ENCODE data around the gene AURKB. TPM values are rescaled to one million over a fixed set of nuclear protein-coding genes. Genes with fewer than 3 reads are reported as not detected.
"Not testable (repeated sequence)": the region's sequence is repeated elsewhere in the genome, so short reads cannot be mapped to it uniquely, and the experiment has no call there.

AURKB gene
- total and polyA plus RNA-seq, 10 of the 15 experiments (the other 5 are each of a cell fraction or from before 2014, with no cell fraction given), result 52.7 to 209 (median 128) TPM

DNA sequence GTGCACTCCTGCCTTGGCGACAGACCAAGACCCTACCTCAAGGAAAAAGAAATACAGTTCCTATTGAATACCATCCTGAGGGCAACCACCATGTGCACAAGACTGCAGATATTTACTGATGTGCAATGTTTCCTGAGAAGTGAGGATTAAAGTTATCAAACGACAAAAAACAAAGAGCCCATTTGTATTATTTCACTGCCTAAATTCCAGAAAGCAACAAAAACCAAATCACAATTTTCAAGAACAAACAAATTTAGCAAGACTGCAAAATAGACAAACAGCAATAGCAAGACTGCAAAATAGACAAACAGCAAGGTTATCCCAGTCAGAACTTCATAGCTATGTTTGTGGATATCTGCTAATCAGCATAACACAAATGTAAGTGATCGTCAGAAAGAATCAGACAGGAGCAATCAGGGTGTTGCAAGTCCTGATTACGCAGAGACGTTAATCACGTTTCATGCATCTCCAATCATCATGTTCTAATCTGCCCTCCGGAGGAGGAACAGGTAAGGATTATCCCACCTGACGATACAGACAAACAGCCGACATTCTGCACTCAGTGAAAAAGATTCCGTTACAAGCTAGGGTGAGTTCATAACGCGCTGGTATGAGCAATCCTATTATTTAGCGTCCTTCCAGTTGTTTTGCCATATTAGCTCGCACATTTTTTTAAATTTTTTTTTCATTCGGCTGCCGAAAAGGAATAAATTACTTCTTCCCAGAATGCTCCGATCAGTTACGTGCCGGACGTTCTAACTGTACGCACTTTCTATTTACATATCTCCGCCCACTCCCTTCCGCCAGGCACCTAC, 37.1 kb downstream of the AURKB start (continued):
- TF ChIP-seq, protein P1, sequence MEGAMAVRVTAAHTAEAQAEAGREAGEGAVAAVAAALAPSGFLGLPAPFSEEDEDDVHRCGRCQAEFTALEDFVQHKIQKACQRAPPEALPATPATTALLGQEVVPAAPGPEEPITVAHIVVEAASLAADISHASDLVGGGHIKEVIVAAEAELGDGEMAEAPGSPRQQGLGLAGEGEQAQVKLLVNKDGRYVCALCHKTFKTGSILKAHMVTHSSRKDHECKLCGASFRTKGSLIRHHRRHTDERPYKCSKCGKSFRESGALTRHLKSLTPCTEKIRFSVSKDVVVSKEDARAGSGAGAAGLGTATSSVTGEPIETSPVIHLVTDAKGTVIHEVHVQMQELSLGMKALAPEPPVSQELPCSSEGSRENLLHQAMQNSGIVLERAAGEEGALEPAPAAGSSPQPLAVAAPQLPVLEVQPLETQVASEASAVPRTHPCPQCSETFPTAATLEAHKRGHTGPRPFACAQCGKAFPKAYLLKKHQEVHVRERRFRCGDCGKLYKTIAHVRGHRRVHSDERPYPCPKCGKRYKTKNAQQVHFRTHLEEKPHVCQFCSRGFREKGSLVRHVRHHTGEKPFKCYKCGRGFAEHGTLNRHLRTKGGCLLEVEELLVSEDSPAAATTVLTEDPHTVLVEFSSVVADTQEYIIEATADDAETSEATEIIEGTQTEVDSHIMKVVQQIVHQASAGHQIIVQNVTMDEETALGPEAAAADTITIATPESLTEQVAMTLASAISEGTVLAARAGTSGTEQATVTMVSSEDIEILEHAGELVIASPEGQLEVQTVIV (IDR thresholded peaks at IDR 0.05; ENCODE audit: borderline replicate concordance, partially characterized antibody), result peak; percentile 34
- TF ChIP-seq RUNX3 (IDR thresholded peaks at IDR 0.05; ENCODE audit: low read length) (peak; percentile 84), CBX3 (IDR thresholded peaks at IDR 0.05; ENCODE audit: borderline replicate concordance, low read depth) (no peak), CHD2 (IDR thresholded peaks at IDR 0.05; ENCODE audit: borderline replicate concordance, low read depth, low read length) (peak; percentile 73; the same call in 1 of the 2 replicates), POLR2A (IDR thresholded peaks at IDR 0.05; ENCODE audit: low read depth, low read length) (peak; percentile 99), ASH2L (IDR thresholded peaks at IDR 0.05; ENCODE audit: borderline replicate concordance, low read depth) (no peak), SP1 (IDR thresholded peaks at IDR 0.05; ENCODE audit: low read depth, low read length) (peak; percentile 79)
- TF ChIP-seq, protein P2, sequence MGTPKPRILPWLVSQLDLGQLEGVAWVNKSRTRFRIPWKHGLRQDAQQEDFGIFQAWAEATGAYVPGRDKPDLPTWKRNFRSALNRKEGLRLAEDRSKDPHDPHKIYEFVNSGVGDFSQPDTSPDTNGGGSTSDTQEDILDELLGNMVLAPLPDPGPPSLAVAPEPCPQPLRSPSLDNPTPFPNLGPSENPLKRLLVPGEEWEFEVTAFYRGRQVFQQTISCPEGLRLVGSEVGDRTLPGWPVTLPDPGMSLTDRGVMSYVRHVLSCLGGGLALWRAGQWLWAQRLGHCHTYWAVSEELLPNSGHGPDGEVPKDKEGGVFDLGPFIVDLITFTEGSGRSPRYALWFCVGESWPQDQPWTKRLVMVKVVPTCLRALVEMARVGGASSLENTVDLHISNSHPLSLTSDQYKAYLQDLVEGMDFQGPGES (IDR thresholded peaks at IDR 0.05), result no peak

DNA sequence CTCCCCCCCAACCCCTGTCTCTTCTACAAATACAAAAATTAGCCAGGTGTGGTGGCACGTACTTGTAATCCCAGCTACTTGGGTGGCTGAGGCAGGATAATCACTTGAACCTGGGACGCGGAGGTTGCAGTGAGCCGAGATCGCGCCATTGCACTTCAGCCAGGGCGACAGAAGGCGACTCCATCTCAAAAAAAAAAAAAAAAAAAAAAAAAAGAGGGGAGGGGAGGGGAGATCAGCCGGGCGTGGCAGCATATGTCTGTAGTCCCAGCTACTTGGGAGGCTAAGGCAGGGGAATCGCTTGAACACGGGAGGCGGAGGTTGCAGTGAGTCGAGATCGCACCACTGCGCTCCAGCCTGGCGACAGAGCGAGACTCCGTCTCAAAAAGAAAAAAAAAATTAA, 40.2 kb downstream of the AURKB start:
- H2AFZ ChIP-seq (ENCODE audit: control insufficient read depth, low read depth, low read length); H3K4me3 ChIP-seq; FAIRE-seq; H3K27ac ChIP-seq (ENCODE audit: control insufficient read depth, insufficient read depth); RAD21 ChIA-PET (ENCODE audit: unreplicated experiment); H3K9me3 ChIP-seq (replicated peaks; ENCODE audit: control insufficient read depth, insufficient read depth, low read length); H3K9ac ChIP-seq (ENCODE audit: control insufficient read depth, insufficient read depth, low read length); H3K27me3 ChIP-seq (replicated peaks in 1 of 2; ENCODE audit: control insufficient read depth in 2 of 2, insufficient read depth in 2 of 2, low read length in 1 of 2); in situ Hi-C loops (cut with MboI); ATAC-seq; BruUV-seq (replicated peaks); H3K36me3 ChIP-seq (ENCODE audit: control insufficient read depth in 2 of 2, insufficient read depth in 2 of 2, low read length in 1 of 2); H3K4me1 ChIP-seq (ENCODE audit: control insufficient read depth, insufficient read depth, low read length); DNase-seq (ENCODE audit: low read depth, low spot score); H4K20me1 ChIP-seq (ENCODE audit: control insufficient read depth, insufficient read depth); H3K79me2 ChIP-seq (ENCODE audit: control insufficient read depth, insufficient read depth, low read length); H3K4me2 ChIP-seq (ENCODE audit: control insufficient read depth, insufficient read depth): not testable (repeated sequence)
- ChIA-PET CTCF (interaction anchor here (1.0 to 1.1 kb wide), 3 partner anchors 12 to 181 kb away, joined by 3 to 5 read pairs (median 4); no protein-coding TSS in a partner anchor), POLR2A (interaction anchor here (0.6 to 1.4 kb wide), 4 partner anchors 10 to 51 kb away, joined by 4 to 6 read pairs (median 4); no protein-coding TSS in a partner anchor), SMC1A (ENCODE audit: uncharacterized antibody, unreplicated experiment) (interaction anchor here (1.5 kb wide), 1 partner anchor 33 kb away, joined by 4 read pairs; no protein-coding TSS in a partner anchor)
- WGBS (ENCODE audit: insufficient coverage, insufficient replicate concordance, low lambda C conversion rate, missing lambda C conversion rate), result 88% methylated on average over 16 of the region's 19 CpGs
- intact Hi-C loops (cut with micrococcal nuclease; ENCODE audit: unreplicated experiment), result loop anchor here (5.0 kb wide), 1 partner anchor 52 kb away; no protein-coding TSS in a partner anchor

Measured in GM12878 (cell line).